IPS-18c (cell line): Measurements from ENCODE around the gene ERMN.

ENCODE experiments used
- H3K4me3 ChIP-seq: 2 replicates; pipeline ENCODE4 v1.7.0; 2013; ENCODE audit warnings: low read depth, mild to moderate bottlenecking, low read length, moderate library complexity; ENCODE audit not compliant: insufficient read depth
- H3K9me3 ChIP-seq: one replicate; pipeline ENCODE4 v1.6.1; 2013; ENCODE audit warnings: mild to moderate bottlenecking, low read length, moderate library complexity; ENCODE audit not compliant: control insufficient read depth, insufficient read depth

The ERMN gene

DNA sequence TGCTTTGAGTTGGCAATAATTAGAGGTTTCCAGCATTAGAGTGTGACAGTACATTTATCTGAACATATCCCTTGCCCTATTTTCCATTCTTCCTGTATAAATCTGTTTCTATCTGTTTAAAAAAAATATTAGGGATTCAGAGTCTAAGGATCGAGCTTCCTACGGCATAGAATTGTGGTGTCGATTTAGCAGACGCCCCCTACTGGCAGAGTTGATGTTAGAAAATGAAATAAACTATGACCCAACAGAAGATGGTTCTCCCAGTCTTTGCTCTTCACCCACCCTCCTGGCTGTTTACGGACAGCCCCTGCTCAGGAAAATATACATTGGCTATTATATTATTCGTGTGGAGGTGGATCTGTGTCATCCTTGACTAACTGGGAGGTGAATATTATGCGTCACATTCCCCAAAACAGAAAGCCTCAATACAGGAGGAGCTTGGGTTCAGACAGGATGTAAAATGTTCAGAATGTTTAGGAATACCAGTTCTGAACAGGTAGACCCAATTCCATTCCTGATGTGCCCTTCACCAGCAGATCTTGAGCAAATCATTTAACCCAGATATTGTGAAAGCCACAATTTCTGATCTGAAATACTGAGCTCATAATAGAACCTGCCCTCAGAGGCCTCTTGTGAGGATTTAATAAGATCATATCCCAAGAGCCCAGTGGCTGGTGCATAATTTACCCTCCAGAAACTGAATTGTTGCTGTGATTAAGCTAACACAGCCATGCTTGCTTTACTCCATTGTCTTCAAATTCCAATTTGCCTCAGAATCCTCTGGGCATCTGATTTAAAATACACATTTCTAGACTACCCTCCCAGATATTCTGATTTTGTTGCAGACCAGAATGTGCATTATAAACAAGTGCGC, 10.8 kb upstream of the ERMN start:
- H3K4me3 ChIP-seq, result no peak overlapping the region
- no peaks in the 10 kb centered on the region for H3K9me3 ChIP-seq

DNA sequence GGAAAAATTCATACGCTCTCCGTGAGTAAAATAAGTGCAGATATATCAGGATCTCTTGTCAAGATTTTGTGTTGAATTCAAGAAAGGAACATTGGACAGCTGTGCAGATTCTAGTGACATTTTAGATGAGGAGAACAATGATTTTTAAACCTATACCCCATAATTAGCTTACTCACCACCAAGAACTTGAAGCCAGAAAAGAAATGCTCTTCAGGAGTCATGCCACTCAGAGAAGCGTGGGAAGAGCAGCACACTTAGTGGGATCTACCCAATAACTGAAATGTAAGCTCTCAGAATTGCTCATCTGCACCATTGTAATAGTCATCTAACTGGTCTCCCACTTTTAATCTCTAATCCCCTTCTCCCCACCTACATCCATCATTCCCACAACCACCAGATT, 9.2 kb upstream of the ERMN start:
- Histone ChIP-seq H3K9me3 (no peaks in the 10 kb centered on the region), H3K4me3 (no peak overlapping the region)

DNA sequence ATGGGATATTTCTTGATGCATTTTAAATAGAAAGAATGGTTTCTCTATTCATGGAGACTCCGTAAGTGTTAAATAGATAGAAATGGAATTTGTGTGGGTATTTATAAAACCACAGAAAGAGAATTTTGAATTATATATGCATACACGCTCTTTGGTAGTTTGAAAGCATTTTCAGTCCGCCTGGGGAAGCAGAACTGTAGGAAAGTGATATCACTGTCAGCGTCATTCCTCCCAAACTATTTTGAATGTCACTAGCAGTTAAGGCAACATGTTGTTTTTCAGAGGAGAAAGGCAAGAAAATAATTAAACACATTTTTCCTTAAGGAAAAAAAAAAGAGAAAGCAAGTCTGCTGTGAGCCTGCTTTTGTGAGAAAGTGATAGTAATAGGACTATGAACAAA, 8.7 kb upstream of the ERMN start:
- no peaks in the 10 kb centered on the region for H3K9me3 ChIP-seq
- no peak overlapping the region for H3K4me3 ChIP-seq

DNA sequence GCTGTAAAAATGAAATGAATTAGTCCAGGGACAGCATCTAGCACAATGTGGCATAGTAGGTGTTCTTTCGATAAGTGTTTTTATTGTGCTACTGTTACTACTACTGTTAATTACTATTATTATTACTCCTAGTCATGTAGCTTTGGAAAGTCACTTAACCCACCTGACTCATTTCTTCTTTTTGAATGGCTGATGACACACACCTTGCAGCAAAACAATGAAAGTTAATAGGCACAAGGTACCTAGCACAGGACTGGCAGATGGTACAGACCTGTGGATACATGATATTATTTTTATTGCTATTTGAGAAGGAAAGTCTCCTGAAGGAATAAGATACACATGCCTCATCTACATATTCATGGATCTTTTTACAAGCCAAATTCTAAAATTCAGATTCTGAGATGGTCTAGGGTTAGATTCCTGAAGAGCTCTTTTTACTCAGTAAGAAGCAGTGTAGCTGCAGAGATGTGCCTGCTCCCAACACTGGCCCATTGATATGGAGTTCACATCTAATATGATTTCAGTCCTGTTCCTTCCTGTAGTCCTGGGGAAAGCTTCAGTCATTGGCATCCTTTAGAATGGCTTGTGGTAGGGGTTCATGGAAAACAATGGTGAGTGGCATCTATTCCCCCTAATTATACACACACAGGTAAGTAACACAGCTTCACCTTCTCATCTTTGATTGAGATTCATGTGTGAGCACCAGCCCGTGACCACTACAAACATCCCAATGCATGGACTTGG, 7.9 kb upstream of the ERMN start:
- Histone ChIP-seq H3K4me3 (no peak overlapping the region), H3K9me3 (no peaks in the 10 kb centered on the region)

DNA sequence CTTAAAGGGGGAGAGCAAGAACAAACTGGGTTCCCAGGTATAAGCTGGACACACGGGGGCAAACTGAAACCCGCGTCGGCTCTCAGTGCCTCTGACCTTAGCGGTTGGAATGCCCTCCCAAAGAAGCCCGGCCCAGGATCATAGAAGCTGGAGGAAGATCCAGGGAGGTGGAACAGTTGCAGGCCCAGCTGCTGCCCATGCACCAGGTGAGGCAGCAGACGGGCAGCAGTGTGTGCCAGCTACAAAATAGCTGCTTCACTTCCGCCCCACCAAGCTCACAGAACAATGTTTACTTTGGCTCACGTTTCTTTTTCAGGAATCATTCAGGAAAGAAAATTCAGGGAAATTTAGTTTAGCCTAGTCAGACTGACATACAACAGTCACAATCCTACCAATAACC, 3.9 kb upstream of the ERMN start:
- H3K9me3 ChIP-seq, result no peaks in the 10 kb centered on the region
- no peak overlapping the region for H3K4me3 ChIP-seq

DNA sequence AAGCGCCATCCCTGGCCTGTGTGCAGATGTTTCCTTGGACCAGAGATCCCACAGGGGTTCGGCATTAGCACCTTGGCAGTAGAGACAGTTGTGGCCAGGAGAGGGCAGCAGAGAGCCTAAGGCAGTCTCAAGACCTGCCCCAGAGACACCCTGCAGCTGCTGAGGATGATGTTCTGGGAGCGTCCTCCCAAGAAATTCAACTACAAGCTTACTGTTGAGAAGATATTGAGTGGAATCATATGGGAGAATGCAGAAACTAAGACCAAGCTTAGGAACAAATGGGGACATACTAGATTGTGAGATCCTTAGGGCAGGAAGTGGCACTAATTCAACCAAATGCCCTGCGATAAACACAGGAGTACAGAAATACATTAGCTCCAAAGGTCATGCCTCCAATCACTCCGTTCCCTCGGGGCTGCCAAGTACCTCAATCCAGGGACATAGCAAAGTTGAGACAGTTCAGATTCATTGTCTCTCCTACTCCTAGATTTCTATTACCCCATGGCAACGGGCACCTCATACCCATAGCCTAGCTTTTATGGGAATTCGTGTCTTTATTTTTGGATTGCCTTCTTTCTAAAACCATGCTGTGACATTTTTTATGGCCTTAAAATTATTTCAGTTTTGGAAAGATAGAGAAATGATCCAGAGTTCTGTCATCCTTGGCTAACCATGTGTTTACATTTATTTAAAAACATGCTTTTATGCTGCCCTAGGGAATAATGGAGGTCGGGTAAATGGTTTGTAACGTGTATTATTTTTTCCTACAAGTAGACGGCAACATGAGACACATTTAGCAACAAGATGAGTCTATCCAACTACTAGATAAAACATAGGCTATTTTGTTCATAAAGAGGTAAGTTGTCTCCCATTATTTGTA, 2.2 kb upstream of the ERMN start:
- Histone ChIP-seq H3K9me3 (no peaks in the 10 kb centered on the region), H3K4me3 (no peak overlapping the region)

DNA sequence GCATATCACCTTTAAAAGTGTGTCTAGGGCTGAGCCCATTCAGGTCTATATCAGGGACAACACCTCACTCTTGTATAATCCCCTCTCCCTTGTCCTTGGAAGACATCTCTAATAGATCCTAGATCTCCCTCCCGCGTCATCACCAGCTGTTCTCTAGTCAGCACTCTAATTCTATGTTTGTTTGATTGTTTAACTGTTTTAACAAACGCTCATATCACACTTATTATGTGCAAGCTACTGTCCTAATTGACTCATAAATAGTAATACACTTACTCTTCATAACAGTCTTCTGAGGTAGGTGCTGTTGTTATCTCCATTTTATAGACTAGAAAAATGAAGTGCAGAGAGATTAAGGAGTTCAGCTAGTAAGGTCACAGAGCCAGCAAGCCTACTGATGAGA, 1.6 kb upstream of the ERMN start:
- Histone ChIP-seq H3K9me3 (no peaks in the 10 kb centered on the region), H3K4me3 (no peak overlapping the region)

DNA sequence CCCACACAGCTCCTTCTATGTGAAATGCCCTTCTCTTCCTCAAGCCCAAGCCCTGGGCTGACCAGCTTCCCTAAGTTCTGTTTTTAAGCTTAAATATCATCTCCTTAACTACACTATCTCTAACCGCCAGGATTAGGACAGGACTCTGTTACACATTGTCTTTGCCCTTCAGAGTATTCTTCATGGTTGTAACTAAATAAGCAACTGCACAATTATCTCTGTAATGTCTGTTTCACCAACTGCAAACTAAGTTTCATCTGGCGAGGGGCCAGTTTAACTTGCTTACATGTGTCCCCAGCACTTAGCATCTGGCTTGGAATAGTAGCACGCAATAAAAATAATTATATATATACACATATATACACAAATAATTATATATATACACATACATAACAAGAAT, 1.1 kb upstream of the ERMN start:
- H3K4me3 ChIP-seq, result no peak overlapping the region
- no peaks in the 10 kb centered on the region for H3K9me3 ChIP-seq

DNA sequence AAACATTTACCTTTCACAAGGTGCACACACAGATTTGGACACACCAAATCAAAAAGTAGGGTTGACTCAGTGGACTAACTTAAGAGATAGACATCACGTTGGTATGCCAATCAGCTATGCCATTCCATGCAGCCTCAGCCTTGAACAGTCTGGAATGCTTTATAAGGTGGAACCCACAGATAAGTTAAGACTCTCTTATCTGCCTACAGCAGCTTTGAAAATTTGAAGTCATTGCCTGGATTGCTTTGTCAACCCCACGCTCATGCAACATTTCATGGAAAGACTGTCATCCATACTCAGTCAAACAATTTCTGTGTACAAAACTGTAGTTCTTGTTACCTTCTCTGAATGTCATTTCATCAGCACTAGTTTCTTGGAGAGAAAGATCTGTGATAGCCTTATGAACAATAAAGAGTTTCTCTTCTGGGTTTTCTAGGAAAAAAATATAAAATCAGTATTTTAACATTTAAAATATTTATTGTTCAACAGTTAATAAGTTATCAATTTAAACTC, 1.2 kb downstream of the ERMN start:
- Histone ChIP-seq H3K9me3 (no peaks in the 10 kb centered on the region), H3K4me3 (no peak overlapping the region)

DNA sequence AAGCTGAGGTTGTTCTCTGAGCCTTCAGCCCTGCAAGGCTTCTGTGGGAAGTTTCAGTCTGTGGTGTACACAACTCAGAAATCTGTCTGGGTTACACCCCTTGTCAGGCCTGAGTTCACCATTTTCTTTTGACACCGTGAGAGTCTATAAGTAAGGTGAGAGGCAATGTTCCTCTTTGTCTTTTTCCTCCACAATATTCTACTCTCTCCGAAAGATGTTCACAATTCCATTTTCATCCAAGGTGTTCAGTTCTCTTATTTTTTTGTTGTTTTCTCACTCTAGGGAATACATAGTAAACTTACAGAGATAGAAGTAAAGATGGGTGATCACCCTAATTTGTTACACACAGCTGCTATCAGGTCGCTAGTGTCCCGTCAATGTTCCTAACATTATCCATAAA, 3.2 kb downstream of the ERMN start:
- Histone ChIP-seq H3K9me3 (no peaks in the 10 kb centered on the region), H3K4me3 (no peak overlapping the region)

DNA sequence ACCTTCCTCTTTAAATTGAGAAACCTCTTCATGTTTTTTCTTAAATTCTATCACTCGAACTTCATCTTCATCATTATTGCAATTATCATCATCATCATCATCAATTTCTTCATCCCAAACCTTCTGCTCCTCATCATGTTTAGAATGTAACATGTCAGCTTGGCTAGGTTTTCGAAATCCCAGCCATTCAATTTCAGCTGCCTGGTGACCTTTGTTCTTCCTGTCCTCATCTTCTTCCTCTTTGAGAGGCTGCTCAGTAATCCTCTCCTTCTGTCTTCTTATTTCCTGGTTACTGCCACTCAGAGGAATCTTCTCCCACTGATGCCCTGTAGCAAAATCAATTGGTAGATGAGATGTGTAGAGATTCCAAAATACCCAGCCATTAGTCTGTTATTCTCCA, 4.2 kb downstream of the ERMN start:
- no peaks in the 10 kb centered on the region for H3K9me3 ChIP-seq
- no peak overlapping the region for H3K4me3 ChIP-seq

DNA sequence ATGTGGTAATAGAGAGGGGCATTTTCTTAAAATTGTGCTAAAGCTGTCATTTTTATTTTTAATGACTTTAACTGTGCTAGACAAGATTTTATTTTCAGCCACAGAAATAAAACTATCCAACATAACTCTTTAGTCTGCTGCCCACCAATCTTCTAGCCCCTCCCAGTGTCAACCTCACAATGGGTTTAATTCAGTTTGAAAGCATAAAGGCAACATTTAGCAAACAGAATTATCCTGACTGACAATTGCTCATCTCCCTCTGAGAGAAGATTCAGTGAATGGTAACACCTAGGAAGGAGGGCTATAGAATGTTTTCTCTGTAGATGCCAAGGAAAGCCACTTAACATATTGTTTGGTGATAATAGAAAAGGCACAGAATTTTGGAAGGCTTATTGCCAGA, 5.2 kb downstream of the ERMN start:
- no peaks in the 10 kb centered on the region for H3K9me3 ChIP-seq
- H3K4me3 ChIP-seq, result no peak overlapping the region

DNA sequence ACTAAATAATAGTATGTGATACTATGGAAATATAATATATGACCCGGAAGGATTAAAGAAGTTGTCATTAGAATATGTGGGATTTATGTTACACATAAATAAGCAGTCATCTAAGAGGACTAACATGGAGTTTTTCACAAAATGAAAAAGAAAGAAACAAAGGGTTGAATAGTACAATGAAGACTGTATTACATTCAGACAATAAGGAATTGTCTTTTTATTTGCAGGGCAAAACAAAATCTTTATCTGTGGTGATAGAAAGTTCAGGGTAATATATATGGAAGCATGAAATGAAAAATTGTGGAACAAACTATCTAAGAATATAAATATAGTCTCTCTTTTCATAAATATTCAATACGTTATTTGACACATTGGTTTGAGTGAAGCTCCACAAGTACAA, 5.8 kb downstream of the ERMN start:
- Histone ChIP-seq H3K9me3 (no peaks in the 10 kb centered on the region), H3K4me3 (no peak overlapping the region)

DNA sequence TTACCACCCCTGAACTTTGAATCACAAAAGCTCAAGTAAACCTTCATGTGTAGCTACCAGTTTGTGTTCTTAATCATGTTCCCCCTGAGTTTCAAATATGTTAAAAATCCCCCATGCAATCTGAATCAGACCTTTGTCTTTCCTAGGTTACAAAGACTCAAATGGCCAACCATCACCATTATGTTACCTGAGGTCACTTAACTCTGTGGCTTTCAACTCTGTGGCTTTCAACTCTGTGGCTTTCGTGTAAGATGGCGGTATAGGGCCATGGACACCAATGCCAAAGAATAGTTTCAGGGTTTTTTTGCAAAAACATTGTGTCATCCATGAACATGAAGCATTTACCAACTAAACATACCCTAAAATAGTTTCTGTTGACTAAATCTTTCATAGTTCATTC, 6.7 kb downstream of the ERMN start:
- no peaks in the 10 kb centered on the region for H3K9me3 ChIP-seq
- H3K4me3 ChIP-seq, result no peak overlapping the region

DNA sequence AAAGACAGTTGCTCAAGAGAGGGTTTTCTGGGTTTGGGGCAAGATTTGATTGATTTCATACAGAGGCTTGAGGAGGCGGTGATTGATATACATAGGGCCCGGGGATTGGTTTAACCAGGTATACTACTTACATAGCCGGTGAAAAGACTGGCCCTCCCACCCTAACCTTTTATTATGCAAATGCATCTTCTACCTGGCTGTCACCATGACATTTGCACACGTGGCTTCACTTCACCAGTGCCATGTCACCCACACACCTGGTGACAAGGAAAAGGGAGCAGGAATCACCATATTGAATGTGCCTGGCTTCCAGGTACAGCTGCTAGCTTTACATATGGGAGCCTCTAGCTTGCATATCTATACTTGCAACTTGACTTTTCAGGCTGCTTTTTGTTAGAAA, 9.7 kb downstream of the ERMN start:
- H3K4me3 ChIP-seq, result no peak overlapping the region
- H3K9me3 ChIP-seq, result no peaks in the 10 kb centered on the region

DNA sequence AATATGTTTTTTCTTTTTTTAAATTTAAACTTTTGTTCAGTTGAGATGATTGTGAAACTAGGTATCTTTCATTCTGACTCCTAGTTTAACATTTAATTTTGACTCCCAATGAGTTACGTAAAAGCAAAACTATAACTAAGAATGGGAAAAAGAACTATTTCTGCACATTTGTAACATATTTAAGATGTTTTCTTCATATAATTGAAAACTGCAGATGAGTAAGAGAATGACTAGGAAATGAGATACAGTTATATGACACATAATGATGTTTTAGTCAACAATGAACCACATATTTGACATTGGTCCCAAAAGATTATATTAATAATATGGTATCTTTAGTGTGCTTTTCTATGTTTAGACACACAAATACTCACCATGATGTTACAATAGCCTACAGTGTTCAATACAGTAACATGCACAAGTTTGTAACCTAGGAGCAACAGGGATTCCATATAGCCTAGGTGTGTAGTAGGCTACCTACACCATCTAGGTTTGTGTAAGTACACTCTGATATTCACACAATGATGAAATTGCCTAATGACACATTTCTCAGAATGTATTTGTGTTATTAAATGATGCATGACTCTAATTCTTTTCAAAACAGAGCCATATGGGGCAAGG, 12.6 kb downstream of the ERMN start:
- Histone ChIP-seq H3K9me3 (no peaks in the 10 kb centered on the region), H3K4me3 (no peak overlapping the region)

DNA sequence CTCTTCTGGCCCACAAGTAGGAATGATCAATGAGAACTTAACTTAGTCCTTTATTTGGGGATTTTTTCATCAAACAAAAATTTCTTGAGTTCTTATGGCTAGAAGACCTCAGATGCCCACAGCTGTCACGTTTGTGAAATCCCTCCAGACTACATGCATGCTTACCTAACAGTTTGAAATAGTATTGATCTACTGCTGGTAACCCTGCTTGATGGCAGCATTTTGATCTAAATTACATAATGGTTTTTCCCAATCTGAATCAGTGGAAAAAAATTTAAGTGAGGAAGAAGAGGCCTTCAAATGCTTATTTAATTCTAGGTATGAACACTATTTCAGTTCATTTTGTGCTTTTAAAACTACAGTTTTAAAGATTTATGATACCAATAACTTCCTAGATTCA, 13.9 kb downstream of the ERMN start:
- H3K9me3 ChIP-seq, result no peaks in the 10 kb centered on the region
- H3K4me3 ChIP-seq, result no peak overlapping the region
